K562 (cell line): Measurements from ENCODE around the gene BEST3. TPM values are rescaled to one million over a fixed set of nuclear protein-coding genes. Genes with fewer than 3 reads are reported as not detected.

Experiments used
- BCL6 ChIP-seq: fragments of 250-450 bp; sonication (Bioruptor Pico); IDR thresholded peaks from 2 replicates; pipeline ENCODE4 v1.4.0; 2020
- BHLHE40 ChIP-seq: IDR thresholded peaks from 2 replicates; pipeline ENCODE4 v1.6.1; 2011; ENCODE audit warnings: low read length, improper control_type of control experiment
- BMI1 ChIP-seq: fragments of 150-350 bp; IDR thresholded peaks from 2 replicates; pipeline ENCODE4 v1.6.1; 2014; ENCODE audit warnings: low read length
- ETV1 ChIP-seq: fragments of 450-650 bp; conservative IDR thresholded peaks from 2 replicates; pipeline ENCODE4 v1.6.1; 2016; ENCODE audit warnings: missing genetic modification characterization, control low read depth, low read depth, missing compliant biosample characterization
- FOSL1 ChIP-seq: fragments of 200-800 bp; sonication (Bioruptor generic); conservative IDR thresholded peaks from 2 replicates; pipeline ENCODE4 v1.6.1; 2016; ENCODE audit warnings: missing genetic modification characterization, missing compliant biosample characterization
- GTF2E2 ChIP-seq: fragments of 200-800 bp; sonication (Bioruptor generic); IDR thresholded peaks from 2 replicates; pipeline ENCODE4 v1.6.1; 2016; ENCODE audit warnings: missing genetic modification characterization, missing compliant biosample characterization
- HEY1 ChIP-seq: fragments of 250-450 bp; sonication (Bioruptor Pico); IDR thresholded peaks from 2 replicates; pipeline ENCODE4 v1.5.0; 2020; ENCODE audit warnings: mild to moderate bottlenecking, moderate library complexity, borderline replicate concordance
- L3MBTL2 ChIP-seq: fragments of 450-650 bp; IDR thresholded peaks from 2 replicates; pipeline ENCODE4 v1.6.1; 2016; ENCODE audit warnings: mild to moderate bottlenecking, moderate library complexity
- MAFG ChIP-seq: fragments of 450-650 bp; conservative IDR thresholded peaks from 2 replicates; pipeline ENCODE4 v1.6.1; 2016; ENCODE audit warnings: missing genetic modification characterization, missing compliant biosample characterization
- MCM5 ChIP-seq: fragments of 450-650 bp; IDR thresholded peaks from 2 replicates; pipeline ENCODE4 v1.6.1; 2016; ENCODE audit warnings: low read depth
- NFE2 ChIP-seq: IDR thresholded peaks from 2 replicates; pipeline ENCODE4 v1.6.1; 2014; ENCODE audit warnings: antibody characterized with exemption, low read depth
- RBBP5 ChIP-seq: fragments of 200-600 bp; sonication (generic); IDR thresholded peaks from 2 replicates; pipeline ENCODE4 v1.6.1; 2012; ENCODE audit warnings: borderline replicate concordance, mild to moderate bottlenecking, low read length, control low read depth, inconsistent platforms; ENCODE audit not compliant: insufficient read depth, poor library complexity, severe bottlenecking
- RUNX1 ChIP-seq: sonication (generic); IDR thresholded peaks from 2 replicates; pipeline ENCODE4 v1.6.1; 2016; ENCODE audit warnings: antibody characterized with exemption, low read depth
- SMC3 ChIP-seq: conservative IDR thresholded peaks from 2 replicates; pipeline ENCODE4 v1.6.1; 2011; ENCODE audit warnings: low read depth, low read length, improper control_type of control experiment; ENCODE audit not compliant: insufficient read depth
- ZNF217 ChIP-seq: sonication (generic); formaldehyde crosslinking; IDR thresholded peaks from 2 replicates; pipeline ENCODE4 v1.8.0; 2022; ENCODE audit warnings: mild to moderate bottlenecking, missing genetic modification reagents
- ZNF274 ChIP-seq: IDR thresholded peaks from 2 replicates; pipeline ENCODE4 v1.6.1; 2011; ENCODE audit warnings: low read depth, mild to moderate bottlenecking, low read length, moderate library complexity, borderline replicate concordance
- ZNF316 ChIP-seq: fragments of 450-650 bp; IDR thresholded peaks from 2 replicates; pipeline ENCODE4 v1.6.1; 2016
- polyA plus RNA-seq, 8 experiments: library from polyadenylated mRNA; depleted of rRNA in 4 of 8; stranded (reverse) in 5 of 8; unstranded in 3 of 8; fragments of >200 nt; fragmentation: Nextera tagmentation in 2 of 8; fragmentation: Illumina TruSeq in 1 of 8; extraction: Ambion mirVana in 2 of 8; extraction: Trizol in 1 of 8; gene quantifications; 2 replicates each; pipeline versions ENCODE4 v1.2.1 to v1.2.3, GENCODE V29; 2011 to 2014; ENCODE audit warnings: inconsistent platforms in 1 of 8, missing spikeins in 1 of 8
- total RNA-seq, 7 experiments: library from RNA; depleted of rRNA in 6 of 7; stranded (reverse); fragments of >200 nt in 6 of 7; fragmentation: Illumina TruSeq in 2 of 7; extraction: Trizol in 2 of 7; gene quantifications; 2 replicates each; pipeline versions ENCODE4 v1.2.1 to v1.2.3, GENCODE V29; 2011 to 2021; ENCODE audit warnings: low replicate concordance in 1 of 7
- TF ChIP-seq, protein P1 (sequence below), 2 experiments: fragments of 450-650 bp; conservative IDR thresholded peaks; 2 replicates each; pipeline ENCODE4 v1.6.1; 2017; ENCODE audit warnings: mild to moderate bottlenecking in 2 of 2, moderate library complexity in 2 of 2
- TF ChIP-seq, protein P2 (sequence below): fragments of 450-650 bp; IDR thresholded peaks from 2 replicates; pipeline ENCODE4 v1.6.1; 2016; ENCODE audit warnings: missing biosample characterization, missing genetic modification characterization
- TF ChIP-seq, protein P3 (sequence below), 2 experiments: IDR thresholded peaks; 2 replicates each; pipeline ENCODE4 v1.6.1; 2012; ENCODE audit warnings: improper control_type of control experiment in 2 of 2, low read depth in 2 of 2, low read length in 2 of 2, borderline replicate concordance in 1 of 2
- TF ChIP-seq, protein P4 (sequence below): fragments of 250-450 bp; sonication (Bioruptor Pico); IDR thresholded peaks from 2 replicates; pipeline ENCODE4 v1.6.1; 2021; ENCODE audit warnings: mild to moderate bottlenecking

Gene BEST3
- total and polyA plus RNA-seq, 9 of the 15 experiments (the other 6 are each of a cell fraction or from before 2014, with no cell fraction given), result 0.15 TPM; not detected in 8

DNA sequence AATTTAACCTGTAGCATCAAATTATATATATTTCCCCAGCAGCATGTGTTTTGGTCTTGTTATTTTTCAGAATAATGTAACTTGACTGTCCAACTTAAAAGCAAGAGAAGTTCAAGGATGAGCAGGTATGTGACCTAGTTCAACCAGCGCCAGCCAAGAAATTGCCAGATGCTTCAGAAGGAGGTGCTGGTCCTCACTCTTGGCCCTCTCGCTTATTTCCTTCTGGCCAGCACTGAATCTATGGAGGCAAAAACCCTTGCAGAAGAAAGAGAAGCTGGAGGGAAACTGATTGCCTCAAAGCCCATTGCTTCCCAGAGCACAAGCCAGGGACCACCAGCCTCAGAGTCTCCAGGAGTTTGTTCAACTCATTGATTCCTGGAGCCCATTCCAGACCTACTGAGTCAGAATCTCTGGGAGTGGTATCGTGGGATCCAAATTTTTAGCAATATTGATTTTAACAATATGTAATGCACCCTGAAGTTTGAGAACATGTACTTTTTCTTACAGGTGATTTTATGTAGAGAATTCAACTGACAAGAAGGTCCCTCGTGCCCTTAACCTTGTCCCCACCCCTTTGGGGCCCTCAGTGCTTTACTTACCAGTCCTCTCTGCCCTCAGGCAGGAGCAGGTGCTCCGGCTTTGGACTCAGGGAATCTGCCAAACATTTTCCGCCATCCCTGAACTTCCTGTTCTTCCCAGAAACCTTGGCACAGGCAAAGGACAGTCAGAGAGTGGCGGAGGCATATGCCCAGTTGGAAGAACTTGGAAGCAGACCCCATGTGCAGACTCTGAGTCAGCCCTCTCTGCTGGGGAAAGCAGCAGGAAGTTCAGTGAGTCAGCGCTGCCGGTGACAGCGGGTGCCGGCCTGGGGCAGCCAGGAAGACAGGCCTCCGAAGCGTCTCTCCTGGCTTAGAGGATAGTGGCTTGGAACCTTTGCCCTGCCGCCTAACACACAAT is 10.4 kb downstream of the BEST3 start (continued):
- TF ChIP-seq, protein P1, sequence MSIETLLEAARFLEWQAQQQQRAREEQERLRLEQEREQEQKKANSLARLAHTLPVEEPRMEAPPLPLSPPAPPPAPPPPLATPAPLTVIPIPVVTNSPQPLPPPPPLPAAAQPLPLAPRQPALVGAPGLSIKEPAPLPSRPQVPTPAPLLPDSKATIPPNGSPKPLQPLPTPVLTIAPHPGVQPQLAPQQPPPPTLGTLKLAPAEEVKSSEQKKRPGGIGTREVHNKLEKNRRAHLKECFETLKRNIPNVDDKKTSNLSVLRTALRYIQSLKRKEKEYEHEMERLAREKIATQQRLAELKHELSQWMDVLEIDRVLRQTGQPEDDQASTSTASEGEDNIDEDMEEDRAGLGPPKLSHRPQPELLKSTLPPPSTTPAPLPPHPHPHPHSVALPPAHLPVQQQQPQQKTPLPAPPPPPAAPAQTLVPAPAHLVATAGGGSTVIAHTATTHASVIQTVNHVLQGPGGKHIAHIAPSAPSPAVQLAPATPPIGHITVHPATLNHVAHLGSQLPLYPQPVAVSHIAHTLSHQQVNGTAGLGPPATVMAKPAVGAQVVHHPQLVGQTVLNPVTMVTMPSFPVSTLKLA (conservative IDR thresholded peaks at IDR 0.05), result peak in 1 of 2 experiments; percentile 32; a peak in 1 of 4 replicates
- TF ChIP-seq RBBP5 (peak; percentile 49), FOSL1 (tag) (peak; percentile 91), SMC3 (no peak), NFE2 (peak; percentile 51; the same call in 1 of the 2 replicates), ETV1 (tag) (peak; percentile 36), ZNF316 (peak; percentile 55; the same call in 1 of the 2 replicates), RUNX1 (no peak), MAFG (0 out of 2 replicates have a peak, but pooled peaks have one; percentile 23), ZNF274 (no peak), MCM5 (no peak), GTF2E2 (no peak), ZNF217 (CRISPR knock-in tag) (no peak), L3MBTL2 (0 out of 2 replicates have a peak, but pooled peaks have one; percentile 37), BMI1 (no peak), BCL6 (CRISPR knock-in tag) (no peak), BHLHE40 (no peak), HEY1 (CRISPR knock-in tag) (no peak)
- TF ChIP-seq, protein P2, sequence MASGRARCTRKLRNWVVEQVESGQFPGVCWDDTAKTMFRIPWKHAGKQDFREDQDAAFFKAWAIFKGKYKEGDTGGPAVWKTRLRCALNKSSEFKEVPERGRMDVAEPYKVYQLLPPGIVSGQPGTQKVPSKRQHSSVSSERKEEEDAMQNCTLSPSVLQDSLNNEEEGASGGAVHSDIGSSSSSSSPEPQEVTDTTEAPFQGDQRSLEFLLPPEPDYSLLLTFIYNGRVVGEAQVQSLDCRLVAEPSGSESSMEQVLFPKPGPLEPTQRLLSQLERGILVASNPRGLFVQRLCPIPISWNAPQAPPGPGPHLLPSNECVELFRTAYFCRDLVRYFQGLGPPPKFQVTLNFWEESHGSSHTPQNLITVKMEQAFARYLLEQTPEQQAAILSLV (tag), result no peak
- TF ChIP-seq, protein P3, sequence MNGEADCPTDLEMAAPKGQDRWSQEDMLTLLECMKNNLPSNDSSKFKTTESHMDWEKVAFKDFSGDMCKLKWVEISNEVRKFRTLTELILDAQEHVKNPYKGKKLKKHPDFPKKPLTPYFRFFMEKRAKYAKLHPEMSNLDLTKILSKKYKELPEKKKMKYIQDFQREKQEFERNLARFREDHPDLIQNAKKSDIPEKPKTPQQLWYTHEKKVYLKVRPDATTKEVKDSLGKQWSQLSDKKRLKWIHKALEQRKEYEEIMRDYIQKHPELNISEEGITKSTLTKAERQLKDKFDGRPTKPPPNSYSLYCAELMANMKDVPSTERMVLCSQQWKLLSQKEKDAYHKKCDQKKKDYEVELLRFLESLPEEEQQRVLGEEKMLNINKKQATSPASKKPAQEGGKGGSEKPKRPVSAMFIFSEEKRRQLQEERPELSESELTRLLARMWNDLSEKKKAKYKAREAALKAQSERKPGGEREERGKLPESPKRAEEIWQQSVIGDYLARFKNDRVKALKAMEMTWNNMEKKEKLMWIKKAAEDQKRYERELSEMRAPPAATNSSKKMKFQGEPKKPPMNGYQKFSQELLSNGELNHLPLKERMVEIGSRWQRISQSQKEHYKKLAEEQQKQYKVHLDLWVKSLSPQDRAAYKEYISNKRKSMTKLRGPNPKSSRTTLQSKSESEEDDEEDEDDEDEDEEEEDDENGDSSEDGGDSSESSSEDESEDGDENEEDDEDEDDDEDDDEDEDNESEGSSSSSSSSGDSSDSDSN (IDR thresholded peaks at IDR 0.05; ENCODE audit: borderline replicate concordance in 1 of 2, low read depth in 2 of 2, low read length in 2 of 2), result peak; percentile 81 to 97; a peak in 3 of 4 replicates
- TF ChIP-seq, protein P4, sequence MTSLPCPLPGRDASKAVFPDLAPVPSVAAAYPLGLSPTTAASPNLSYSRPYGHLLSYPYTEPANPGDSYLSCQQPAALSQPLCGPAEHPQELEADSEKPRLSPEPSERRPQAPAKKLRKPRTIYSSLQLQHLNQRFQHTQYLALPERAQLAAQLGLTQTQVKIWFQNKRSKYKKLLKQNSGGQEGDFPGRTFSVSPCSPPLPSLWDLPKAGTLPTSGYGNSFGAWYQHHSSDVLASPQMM, result no peak
